Activated CD4-positive, alpha-beta T cell treated with anti-CD3 and anti-CD28 coated beads, Interleukin-2, Interleukin-6, amounts not matched to agents 100 ng/mL and 50 ng/mL, durations not matched to agents 16 hours and 8 hours (primary cell): Measurements from ENCODE around the gene RPS29.

Source experiments
- DNase-seq: peaks from one replicate; pipeline ENCODE4 v3.0.0-alpha.2; 2020

Gene RPS29

DNA sequence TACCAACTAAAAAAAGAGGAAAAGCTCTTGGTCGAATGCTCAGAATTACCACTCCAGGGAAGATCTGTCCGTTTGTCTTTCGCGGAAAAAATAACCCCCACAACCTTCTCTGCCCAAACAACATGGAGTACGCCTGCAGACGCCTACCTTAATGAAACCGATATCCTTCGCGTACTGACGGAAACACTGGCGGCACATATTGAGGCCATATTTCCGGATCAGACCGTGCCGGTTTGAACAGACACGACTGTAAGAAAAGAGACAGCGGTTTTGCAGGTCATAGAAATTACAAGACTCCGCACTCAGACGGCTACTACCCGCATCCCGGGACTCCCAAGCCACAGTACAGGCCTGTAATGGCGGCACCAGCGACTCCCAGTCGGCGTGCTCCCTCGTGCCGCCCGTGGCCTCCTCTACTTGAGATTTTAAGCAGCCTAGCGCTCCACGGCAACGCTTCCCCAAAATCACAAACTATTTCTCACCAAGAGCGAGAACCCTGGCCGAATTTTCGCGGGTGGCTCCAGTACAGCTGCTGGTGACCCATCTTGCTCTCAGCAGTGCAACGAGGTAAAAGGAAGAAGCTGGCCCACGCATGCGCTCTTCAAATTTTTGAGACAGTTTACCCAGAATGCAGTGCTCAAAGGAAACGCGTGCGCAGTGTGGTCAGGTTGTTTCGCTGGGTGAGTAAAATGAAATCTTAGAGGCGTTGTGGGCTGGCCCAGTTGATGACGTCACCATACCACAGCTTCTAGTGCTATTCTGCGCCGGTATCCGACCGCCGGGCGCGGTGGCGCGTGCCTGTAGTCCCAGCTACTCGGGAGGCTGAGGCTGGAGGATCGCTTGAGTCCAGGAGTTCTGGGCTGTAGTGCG is at the start of gene RPS29:
RPS29 (minus strand) TSS at position 578 of the 870 bp plus-strand sequence; CDS start at position 544, 34 bp downstream.
- peak; percentile 98 for DNase-seq

DNA sequence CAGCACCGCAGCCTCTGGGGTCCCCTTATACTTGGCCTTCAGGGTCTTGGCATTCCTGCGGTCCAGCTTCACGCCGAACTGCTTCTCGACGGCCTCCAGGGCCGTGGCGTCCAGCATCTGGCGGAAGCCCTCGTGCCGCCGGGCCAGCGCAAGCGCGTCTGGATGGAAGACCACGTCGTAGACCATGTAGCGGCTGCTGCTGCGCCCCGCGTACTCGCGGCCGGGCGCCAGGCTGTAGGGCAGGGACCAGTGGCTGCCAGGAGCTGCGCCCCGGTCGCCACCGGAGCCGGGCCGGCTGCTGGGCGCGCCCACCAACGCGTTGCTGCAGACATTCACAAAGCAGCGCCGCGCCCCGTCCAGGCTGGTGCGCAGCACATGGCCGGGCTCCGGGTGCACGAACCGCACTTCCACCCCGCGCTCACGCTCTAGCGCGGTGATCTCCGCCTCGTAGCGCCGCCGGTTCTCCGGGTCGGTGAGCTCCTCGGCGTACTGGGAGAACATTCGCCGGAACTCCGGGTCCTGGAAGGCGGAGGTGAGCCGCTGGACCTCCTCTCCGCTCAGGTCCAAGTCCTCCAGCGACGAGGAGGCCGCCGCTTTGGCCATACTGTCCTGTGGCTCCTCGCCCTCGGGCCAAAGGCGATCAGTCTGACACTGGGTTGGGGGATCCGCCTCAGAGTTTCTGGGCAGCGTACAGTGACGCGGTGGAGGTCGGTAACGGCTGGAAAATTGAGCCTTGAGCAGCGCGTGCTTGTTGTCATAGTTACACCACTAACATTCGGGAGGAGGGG is 48.6 kb upstream of the RPS29 start, which contains the start of gene DNAAF2:
DNAAF2 (minus strand) TSS at position 698 of the 788 bp plus-strand sequence; CDS start at position 603, 95 bp downstream.
- peak; percentile 66 for DNase-seq

DNA sequence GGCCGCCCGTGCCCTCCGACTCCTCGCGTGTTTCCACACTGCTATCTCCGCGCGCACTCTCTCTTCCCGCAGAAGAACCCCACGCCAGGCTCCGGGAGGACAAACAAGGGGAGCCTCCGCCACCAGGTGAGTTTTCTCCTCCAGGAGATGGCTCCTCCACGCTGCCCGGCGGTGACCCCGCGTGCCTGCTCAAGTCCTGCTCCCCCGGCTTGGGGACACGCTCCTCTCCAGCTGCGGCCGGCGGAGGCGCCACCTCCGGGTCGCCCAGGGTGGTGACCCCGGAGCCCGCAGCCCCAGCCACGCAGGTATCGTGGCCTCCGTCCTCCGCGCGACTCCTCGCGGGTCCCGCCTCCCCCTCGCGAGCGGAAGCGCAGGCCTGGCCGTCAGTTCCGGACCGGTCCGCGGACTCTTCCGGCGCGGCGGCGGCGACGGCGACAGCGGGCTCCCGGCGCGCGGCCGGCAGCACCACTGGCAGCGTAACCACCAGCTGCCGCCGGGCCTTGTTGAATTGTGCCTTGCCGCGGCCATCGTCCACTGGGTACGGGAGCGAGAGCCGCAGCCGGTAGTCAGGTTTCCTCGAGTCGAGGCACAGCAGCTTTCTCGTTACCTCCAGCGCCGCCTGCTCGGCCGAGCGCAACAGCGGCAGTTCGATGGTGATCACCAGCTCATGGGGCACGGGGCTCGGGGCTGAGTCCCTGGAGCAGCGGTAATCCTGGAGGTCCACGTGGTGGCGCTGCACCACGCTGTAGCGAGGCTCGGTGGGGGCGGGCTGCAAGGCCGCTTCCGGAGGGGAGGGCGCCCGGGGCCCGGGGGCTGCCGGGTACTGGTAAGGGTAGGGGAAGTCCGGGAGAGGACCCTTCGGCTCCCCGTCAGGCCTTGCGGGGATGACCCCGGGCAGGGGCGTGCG is 47.7 kb upstream of the RPS29 start:
- peak; percentile 97 for DNase-seq

DNA sequence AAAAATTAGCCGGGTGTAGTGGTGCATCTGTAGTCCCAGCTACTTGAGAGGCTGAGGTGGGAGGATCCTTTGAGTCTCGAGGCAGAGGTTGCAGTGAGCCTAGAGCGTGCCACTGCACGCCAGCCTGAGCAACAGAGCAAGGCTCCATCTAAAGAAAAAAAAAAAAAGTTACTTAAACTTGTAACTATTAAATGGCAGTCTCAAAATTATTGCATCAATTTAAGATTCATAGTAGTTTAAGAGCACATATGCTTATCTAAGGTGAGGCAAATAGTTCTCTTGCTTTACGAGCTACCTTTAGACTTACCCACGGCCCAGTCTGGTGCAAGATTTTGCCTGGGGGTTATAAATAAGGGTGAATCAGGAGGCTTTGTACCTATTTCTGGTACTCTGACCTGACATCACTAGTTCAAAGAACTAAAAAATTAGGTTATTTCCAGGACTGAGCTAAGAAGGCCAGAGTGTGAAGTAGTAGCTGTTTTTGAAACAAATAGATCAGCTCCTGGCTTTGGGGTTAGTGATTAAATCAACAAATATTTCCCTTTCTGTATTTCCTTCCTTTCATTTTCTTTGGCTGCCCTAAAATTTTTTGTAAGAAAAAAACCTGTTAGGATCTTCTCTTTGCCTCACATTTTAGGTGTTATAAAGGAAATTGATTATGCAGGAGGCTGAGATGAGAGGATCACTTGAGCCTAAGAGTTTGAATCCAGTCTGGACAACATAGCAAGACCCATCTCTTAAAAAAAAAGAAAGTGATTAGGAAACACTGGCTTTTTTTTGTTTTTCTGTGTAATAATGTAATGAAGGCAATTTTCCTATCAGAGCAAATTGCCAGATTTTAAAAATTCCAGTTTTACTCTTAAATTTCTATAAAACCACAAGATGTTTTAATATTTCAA is 38.0 kb upstream of the RPS29 start:
- peak; percentile 47 for DNase-seq

DNA sequence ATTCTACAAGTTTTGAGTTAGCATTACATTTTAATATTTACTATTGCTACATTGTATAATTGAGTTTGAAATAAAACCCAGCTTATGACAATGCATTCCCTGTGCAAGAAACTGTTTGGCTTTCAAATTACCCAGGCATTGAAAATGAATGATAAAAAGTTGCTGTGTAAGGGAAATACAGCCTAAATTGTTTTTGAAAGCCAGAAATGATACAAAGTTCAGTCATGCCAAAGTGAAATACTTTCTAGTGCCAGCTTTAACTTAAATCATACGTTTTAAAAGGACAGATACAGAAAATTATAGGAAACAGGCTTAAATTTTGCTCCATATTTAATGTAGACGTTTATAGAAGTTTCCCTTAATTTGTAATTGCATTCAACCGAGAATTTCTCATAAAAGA is 37.2 kb upstream of the RPS29 start:
- no peak for DNase-seq

DNA sequence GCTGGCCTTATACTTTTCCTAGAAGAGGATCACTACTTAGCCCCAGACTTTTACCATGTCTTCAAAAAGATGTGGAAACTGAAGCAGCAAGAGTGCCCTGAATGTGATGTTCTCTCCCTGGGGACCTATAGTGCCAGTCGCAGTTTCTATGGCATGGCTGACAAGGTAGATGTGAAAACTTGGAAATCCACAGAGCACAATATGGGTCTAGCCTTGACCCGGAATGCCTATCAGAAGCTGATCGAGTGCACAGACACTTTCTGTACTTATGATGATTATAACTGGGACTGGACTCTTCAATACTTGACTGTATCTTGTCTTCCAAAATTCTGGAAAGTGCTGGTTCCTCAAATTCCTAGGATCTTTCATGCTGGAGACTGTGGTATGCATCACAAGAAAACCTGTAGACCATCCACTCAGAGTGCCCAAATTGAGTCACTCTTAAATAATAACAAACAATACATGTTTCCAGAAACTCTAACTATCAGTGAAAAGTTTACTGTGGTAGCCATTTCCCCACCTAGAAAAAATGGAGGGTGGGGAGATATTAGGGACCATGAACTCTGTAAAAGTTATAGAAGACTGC is 35.9 kb upstream of the RPS29 start:
- no peak for DNase-seq

DNA sequence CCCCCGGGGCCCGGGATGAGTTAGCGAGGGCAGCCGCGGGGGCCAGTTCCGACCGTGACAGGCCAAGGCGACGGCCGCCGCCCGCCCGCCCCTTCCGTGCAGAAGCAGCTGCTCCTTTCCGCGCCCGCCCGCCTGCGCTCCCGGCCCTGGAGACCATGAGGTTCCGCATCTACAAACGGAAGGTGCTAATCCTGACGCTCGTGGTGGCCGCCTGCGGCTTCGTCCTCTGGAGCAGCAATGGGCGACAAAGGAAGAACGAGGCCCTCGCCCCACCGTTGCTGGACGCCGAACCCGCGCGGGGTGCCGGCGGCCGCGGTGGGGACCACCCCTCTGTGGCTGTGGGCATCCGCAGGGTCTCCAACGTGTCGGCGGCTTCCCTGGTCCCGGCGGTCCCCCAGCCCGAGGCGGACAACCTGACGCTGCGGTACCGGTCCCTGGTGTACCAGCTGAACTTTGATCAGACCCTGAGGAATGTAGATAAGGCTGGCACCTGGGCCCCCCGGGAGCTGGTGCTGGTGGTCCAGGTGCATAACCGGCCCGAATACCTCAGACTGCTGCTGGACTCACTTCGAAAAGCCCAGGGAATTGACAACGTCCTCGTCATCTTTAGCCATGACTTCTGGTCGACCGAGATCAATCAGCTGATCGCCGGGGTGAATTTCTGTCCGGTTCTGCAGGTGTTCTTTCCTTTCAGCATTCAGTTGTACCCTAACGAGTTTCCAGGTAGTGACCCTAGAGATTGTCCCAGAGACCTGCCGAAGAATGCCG is 35.1 kb upstream of the RPS29 start:
- peak; percentile 71 for DNase-seq

DNA sequence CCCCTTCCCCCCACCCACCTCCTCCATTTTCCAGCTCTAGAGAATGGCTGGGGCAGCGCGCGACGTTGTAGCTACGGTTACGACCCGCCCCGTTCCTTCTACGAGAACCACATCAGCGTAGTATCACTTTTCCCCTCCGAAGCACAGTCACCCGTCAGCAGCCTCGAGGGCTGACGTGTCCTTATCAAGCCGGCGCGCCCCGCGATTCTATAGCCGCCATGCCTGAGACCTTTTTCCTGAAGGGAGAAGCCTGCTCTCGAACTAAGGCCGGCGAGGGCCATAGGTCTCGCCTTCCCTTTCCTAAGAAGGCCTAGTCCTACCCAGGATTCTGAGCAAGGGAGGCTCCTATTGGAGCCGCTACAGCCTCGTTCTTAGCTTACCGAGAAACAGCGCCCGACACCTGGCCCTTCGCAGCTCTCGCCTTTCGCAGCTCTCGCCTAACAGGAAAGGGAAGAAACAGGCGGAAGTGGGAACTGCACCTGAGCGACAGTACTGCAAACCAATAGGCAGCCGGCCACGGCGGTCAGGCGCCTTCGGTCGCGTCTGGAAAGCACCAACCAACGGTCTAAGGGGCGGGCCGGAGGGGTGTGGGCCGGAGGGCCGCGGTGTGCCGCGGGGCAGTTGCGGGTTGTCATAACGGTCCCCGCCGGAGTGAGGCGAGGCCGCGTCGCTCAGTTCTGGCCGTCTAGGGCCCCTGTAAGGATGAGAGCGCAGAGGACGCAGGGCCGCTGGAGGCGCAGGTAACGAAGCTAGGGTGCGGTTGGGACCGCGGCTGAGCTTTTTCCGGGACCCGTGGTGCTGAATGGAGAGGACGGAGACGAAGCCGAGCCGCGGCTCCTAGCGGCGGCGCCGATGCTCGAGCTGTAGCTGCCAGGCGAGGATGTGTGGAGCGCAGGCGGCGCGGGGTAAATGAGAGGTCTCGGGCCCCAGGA is 34.3 kb upstream of the RPS29 start, which contains the start of the genes MGAT2 and RPL36AL:
MGAT2 (plus strand) TSS at position 618 of the 932 bp plus-strand sequence. CDS start 470 bp downstream, outside the sequence.
RPL36AL (minus strand) TSS at position 445 of the 932 bp plus-strand sequence. CDS start 1,522 bp downstream, outside the sequence.
- DNase-seq = peak; percentile 99

DNA sequence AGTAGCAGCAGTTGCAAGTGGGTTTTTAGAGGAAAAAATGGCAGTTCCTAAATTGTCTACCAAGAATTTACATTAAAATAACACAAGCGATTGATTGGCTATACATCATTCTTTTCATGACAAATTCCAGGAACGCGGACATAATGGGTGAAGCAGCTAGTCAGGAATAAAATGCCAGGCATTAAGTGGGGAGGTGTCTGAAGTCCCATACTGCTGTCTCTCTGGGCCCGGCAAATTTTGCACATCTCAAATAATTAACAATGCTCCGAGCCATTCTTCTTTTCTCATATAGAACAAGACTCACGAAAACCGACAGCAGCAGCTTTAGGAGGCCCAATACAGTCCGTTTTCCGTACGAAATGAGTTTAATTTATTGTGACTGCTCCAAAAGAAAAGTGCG is 33.5 kb upstream of the RPS29 start:
- no peak for DNase-seq

- DNase-seq = peak; percentile 11
Measured at GRCh38 chr14:49619273-49619672, 33.1 kb upstream of the RPS29 start.

DNA sequence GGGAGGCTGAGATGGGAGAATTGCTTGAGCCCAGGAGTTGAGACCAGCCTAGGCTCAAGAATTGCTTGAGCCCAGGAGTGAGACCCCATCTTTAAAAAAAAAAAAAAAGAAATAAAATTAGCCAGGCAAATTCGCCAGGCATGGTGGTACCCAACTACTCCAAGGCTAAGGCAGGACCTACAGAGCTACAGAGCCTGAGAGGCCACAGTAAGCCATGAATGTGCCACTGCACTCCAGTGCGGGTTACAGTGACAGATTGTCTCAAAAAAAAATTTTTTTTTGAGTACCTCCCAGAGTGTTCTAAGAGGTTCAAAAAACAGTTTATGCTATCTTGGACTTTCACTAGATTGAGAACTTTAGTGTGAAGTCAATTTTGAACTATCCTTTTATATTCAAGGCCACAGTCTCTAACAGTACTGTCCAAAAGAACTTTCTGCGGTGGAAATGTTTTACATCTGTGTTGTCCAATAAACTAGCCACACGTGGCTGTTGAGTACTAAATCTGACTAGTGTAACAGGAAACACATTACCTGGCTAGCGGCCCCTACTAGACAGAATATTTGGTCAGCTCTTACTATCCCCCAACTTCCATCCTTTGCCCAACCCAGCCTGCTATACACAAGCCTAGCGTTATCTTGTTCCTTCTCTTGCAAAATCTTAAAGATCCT is 31.8 kb upstream of the RPS29 start:
- DNase-seq = no peak

- DNase-seq = no peak
Measured at GRCh38 chr14:49615776-49616175, 29.6 kb upstream of the RPS29 start.

- no peak for DNase-seq
Measured at GRCh38 chr14:49614196-49614595, 28.0 kb upstream of the RPS29 start.

DNA sequence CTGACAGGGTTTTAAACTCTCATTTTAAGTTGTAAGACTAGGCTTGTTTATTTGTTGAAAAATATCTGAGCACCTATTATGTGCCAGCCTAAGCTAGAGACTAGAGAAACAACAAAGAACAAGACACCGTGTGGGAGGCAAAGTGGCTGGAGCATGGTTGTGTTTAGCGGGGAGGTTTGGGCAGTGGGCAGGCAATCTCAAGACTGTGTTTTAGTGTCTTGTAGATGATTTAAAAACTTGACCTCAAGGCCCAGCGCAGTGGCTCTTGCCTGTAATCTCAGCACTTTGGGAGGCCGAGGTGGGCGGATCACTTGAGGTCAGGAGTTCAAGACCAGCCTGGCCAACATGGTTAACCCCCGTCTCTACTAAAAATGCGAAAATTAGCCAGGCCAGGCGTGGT is 26.5 kb upstream of the RPS29 start:
- DNase-seq = no peak

DNA sequence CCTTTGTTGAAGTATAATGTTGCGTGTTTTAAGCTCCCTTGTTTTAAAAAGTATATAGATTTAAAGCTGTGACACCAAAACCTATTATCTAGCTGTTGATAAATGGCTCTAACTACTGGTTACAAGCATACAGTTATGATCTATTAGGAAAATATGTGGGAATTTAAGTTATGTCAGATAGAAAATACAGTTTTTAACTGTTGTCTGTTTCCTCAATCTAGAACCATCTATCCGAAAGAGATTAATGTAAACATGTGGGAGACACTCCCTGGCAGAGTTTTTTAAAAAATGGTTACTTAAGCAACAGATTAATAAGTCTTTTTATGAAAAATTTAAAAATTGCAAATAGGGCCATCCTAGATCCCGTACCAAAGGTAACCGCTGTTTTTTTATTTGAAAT is 26.1 kb upstream of the RPS29 start:
- DNase-seq = no peak

GRCh38 chr14:49607583-49607982 is 21.4 kb upstream of the RPS29 start:
- DNase-seq = no peak

DNA sequence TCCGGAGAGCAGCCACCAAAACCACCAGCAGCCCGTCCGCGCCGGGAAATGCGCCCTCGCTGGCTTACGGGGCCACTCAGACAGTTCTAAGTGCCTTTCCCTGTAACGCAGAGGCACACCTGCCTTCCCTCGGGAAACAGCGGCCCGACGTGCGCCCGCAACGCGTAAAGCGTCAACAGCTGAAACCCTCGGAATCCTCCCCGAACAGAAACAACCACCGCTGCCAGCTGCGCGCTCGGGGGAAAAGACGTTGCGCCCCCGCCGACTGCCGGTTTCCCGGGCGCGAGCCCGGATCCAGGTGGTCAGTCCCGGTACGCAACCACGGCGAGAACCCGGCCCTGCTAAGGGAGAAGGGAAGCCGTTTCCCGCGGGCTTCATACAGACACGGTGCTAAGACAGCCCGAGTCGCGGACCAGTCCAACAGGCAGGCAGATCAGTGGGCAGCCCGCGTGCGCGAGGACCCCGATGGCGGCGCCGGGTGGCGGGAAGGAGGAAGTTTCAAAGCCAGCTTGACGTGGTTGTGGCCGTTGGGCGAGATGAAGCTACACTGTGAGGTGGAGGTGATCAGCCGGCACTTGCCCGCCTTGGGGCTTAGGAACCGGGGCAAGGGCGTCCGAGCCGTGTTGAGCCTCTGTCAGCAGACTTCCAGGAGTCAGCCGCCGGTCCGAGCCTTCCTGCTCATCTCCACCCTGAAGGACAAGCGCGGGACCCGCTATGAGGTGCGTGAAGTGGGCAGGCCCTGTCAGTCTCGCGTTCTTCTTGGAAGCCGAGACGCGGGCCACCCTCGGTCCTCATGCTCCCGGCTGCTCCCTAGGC is 12.5 kb upstream of the RPS29 start, which contains the start of gene LRR1:
LRR1 (plus strand) TSS at position 456 of the 816 bp plus-strand sequence; CDS start at position 537, 81 bp downstream.
- DNase-seq = peak; percentile 91

DNA sequence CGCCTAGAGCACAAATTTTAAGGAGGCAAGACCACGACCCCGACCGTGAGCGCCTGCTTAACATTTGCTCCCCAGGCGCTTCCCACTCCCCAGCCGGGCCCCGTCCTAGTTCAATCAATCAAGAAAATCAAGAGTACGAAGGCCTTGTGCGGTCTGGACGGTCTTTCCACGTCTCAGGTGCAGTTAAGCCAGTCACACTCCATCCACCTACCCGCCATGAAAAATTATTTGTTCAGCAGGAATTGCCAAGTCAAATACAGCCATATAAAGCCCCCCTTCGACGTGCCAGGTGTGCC is 12.0 kb upstream of the RPS29 start:
- DNase-seq = no peak
